ENCODE measurements around the gene ZFPM1. TPM values are rescaled to one million over a fixed set of nuclear protein-coding genes. Genes with fewer than 3 reads are reported as not detected.

The ZFPM1 gene
- total RNA-seq, 1 experiment from 2014 or later = 0.75 TPM

DNA sequence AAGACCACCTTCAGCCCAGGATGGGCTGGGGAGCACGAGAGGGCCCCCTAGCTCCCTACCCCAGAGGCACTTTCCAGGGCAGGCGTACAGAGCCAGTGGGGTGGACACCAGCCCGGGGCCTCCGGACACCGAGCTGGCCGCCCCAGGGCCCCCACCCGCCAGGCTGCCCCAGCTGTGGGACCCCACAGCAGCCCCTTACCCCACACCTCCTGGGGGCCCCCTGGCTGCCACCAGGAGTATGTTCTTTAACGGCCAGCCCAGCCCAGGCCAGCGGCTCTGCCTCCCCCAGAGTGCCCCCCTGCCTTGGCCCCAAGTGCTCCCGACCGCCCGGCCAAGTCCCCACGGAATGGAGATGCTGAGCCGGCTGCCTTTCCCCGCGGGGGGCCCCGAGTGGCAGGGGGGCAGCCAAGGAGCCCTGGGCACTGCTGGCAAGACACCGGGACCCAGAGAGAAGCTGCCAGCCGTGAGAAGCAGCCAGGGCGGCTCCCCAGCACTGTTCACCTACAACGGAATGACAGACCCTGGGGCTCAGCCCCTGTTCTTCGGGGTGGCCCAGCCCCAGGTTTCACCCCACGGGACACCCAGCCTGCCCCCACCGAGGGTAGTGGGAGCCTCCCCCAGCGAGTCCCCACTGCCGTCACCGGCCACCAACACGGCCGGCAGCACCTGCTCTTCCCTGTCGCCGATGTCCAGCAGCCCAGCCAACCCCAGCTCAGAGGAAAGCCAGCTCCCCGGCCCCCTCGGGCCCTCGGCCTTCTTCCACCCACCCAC lies 24.3 kb upstream of the ZFPM1 start:
- H2AFZ ChIP-seq (ENCODE audit: low read length) = no peak overlapping the region
- no peaks in the 10 kb centered on the region for H3K36me3 ChIP-seq (ENCODE audit: insufficient read depth, low read length)
- no peak overlapping the region for H3K27ac ChIP-seq (ENCODE audit: low read length)
- no peaks in the 10 kb centered on the region for H3K4me1 ChIP-seq (ENCODE audit: low read length)
- H3K79me2 ChIP-seq (ENCODE audit: low read length) = no peaks in the 10 kb centered on the region
- H3K4me3 ChIP-seq (ENCODE audit: low read length) = no peak overlapping the region
- no peak overlapping the region for H3K9ac ChIP-seq (ENCODE audit: low read length)
- no peak for DNase-seq
- no peaks in the 10 kb centered on the region for H3K9me3 ChIP-seq (ENCODE audit: low read length)
- H4K20me1 ChIP-seq (ENCODE audit: insufficient read depth, low read depth, low read length) = no peaks in the 10 kb centered on the region
- no peaks in the 10 kb centered on the region for H3K9me2 ChIP-seq (replicated peaks; ENCODE audit: insufficient read depth, low read length)
- no peak overlapping the region for H3K4me2 ChIP-seq (ENCODE audit: low read depth, low read length, poor library complexity, severe bottlenecking)
- no peaks in the 10 kb centered on the region for H3K27me3 ChIP-seq (ENCODE audit: low read length)

DNA sequence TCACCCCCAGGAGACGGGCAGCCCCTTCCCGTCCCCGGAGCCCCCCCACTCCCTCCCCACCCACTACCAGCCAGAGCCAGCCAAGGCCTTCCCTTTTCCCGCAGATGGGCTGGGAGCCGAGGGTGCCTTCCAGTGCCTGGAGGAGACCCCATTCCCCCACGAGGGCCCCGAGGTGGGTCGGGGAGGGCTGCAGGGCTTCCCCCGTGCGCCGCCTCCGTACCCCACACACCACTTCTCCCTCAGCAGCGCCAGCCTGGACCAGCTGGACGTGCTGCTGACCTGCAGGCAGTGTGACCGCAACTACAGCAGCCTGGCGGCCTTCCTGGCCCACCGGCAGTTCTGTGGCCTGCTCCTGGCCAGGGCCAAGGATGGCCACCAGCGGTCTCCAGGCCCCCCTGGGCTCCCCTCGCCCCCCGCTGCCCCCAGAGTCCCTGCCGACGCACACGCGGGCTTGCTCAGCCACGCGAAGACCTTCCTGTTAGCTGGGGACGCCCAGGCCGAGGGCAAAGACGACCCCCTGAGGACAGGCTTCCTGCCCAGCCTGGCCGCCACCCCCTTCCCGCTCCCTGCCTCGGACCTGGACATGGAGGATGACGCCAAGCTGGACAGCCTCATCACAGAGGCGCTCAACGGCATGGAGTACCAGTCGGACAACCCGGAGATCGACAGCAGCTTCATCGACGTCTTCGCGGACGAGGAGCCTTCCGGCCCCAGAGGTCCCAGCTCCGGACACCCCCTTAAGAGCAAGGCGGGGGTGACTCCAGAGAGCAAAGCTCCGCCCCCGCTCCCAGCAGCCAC lies 23.5 kb upstream of the ZFPM1 start:
- Histone ChIP-seq H4K20me1 (ENCODE audit: insufficient read depth, low read depth, low read length) (no peaks in the 10 kb centered on the region), H3K36me3 (ENCODE audit: insufficient read depth, low read length) (no peaks in the 10 kb centered on the region), H3K9me2 (replicated peaks; ENCODE audit: insufficient read depth, low read length) (no peaks in the 10 kb centered on the region), H3K9me3 (ENCODE audit: low read length) (no peaks in the 10 kb centered on the region), H3K4me1 (ENCODE audit: low read length) (no peaks in the 10 kb centered on the region), H2AFZ (ENCODE audit: low read length) (no peak overlapping the region), H3K79me2 (ENCODE audit: low read length) (no peaks in the 10 kb centered on the region), H3K27ac (ENCODE audit: low read length) (no peak overlapping the region), H3K27me3 (ENCODE audit: low read length) (no peaks in the 10 kb centered on the region), H3K9ac (ENCODE audit: low read length) (no peak overlapping the region), H3K4me2 (ENCODE audit: low read depth, low read length, poor library complexity, severe bottlenecking) (no peak overlapping the region), H3K4me3 (ENCODE audit: low read length) (no peak overlapping the region)
- no peak for DNase-seq

DNA sequence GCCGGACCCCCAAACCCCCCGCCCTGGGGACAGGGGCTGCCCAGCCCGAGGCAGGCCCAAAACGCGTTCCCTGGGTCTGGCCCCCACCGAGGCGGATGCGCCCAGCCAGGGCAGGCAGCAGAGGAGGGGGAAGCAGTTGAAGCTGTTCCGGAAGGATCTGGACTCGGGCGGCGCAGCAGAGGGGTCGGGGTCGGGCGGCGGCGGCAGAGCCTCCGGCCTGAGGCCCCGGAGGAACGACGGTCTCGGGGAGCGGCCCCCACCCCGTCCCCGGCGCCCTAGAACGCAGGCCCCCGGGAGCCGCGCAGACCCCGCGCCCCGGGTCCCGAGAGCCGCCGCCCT lies 22.9 kb upstream of the ZFPM1 start:
- Histone ChIP-seq H3K27ac (ENCODE audit: low read length) (no peak overlapping the region), H3K4me3 (ENCODE audit: low read length) (no peak overlapping the region), H3K36me3 (ENCODE audit: insufficient read depth, low read length) (no peaks in the 10 kb centered on the region), H3K27me3 (ENCODE audit: low read length) (no peaks in the 10 kb centered on the region), H4K20me1 (ENCODE audit: insufficient read depth, low read depth, low read length) (no peaks in the 10 kb centered on the region), H3K9ac (ENCODE audit: low read length) (no peak overlapping the region), H3K9me2 (replicated peaks; ENCODE audit: insufficient read depth, low read length) (no peaks in the 10 kb centered on the region), H3K4me1 (ENCODE audit: low read length) (no peaks in the 10 kb centered on the region), H3K4me2 (ENCODE audit: low read depth, low read length, poor library complexity, severe bottlenecking) (no peak overlapping the region), H2AFZ (ENCODE audit: low read length) (no peak overlapping the region), H3K79me2 (ENCODE audit: low read length) (no peaks in the 10 kb centered on the region), H3K9me3 (ENCODE audit: low read length) (no peaks in the 10 kb centered on the region)
- no peak for DNase-seq

DNA sequence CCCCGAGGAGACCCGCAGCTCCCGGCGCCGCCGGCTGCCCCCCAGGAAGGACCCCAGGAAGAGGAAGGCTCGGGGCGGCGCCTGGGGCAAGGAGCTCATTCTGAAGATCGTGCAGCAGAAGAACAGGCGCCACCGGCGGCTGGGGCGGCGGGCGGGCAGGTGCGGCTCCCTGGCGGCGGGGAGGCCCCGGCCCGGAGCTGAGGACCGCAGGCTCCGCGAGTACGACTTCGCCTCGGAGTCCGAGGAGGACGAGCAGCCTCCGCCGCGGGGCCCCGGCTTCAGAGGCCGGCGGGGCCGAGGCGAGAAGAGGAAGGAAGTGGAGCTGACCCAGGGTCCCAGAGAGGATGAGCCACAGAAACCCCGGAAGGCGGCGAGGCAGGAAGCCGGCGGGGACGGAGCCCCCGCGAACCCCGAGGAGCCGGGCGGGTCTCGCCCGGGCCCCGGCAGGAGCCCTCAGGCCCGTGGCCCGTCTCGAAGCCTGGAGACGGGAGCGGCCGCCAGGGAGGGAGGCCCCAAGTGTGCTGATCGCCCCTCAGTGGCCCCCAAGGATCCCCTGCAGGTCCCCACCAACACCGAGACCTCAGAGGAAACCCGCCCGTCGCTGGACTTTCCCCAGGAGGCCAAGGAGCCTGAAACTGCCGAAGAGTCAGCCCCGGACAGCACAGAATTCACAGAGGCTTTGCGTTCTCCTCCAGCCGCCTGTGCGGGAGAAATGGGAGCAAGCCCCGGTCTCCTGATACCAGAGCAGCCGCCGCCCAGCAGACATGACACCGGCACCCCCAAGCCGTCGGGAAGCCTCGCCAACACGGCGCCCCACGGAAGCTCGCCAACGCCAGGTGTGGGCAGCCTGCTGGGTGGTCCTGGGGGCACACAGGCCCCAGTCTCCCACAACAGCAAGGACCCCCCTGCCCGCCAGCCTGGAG lies 22.3 kb upstream of the ZFPM1 start:
- Histone ChIP-seq H3K36me3 (ENCODE audit: insufficient read depth, low read length) (no peaks in the 10 kb centered on the region), H3K27ac (ENCODE audit: low read length) (no peak overlapping the region), H3K27me3 (ENCODE audit: low read length) (no peaks in the 10 kb centered on the region), H3K79me2 (ENCODE audit: low read length) (no peaks in the 10 kb centered on the region), H3K9ac (ENCODE audit: low read length) (no peak overlapping the region), H3K4me1 (ENCODE audit: low read length) (no peaks in the 10 kb centered on the region), H2AFZ (ENCODE audit: low read length) (no peak overlapping the region), H4K20me1 (ENCODE audit: insufficient read depth, low read depth, low read length) (no peaks in the 10 kb centered on the region), H3K9me2 (replicated peaks; ENCODE audit: insufficient read depth, low read length) (no peaks in the 10 kb centered on the region), H3K4me3 (ENCODE audit: low read length) (no peak overlapping the region), H3K9me3 (ENCODE audit: low read length) (no peaks in the 10 kb centered on the region), H3K4me2 (ENCODE audit: low read depth, low read length, poor library complexity, severe bottlenecking) (no peak overlapping the region)
- DNase-seq = no peak

DNA sequence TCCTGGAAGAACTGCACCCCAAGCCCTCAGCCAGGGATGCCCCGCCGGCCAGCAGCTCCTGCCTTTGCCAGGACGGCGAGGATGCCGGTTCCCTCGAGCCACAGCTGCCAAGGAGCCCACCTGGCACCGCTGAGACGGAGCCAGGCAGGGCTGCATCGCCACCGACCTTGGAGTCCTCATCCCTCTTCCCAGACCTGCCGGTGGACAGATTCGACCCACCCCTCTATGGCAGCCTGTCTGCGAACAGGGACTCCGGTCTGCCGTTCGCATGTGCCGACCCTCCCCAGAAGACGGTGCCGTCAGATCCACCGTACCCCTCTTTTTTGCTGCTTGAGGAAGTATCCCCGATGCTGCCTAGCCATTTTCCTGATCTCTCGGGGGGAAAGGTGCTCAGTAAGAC lies 21.4 kb upstream of the ZFPM1 start:
- Histone ChIP-seq H3K27ac (ENCODE audit: low read length) (no peak overlapping the region), H4K20me1 (ENCODE audit: insufficient read depth, low read depth, low read length) (no peaks in the 10 kb centered on the region), H3K79me2 (ENCODE audit: low read length) (no peaks in the 10 kb centered on the region), H3K9me2 (replicated peaks; ENCODE audit: insufficient read depth, low read length) (no peaks in the 10 kb centered on the region), H3K4me1 (ENCODE audit: low read length) (no peaks in the 10 kb centered on the region), H3K27me3 (ENCODE audit: low read length) (no peaks in the 10 kb centered on the region), H3K9ac (ENCODE audit: low read length) (no peak overlapping the region), H3K9me3 (ENCODE audit: low read length) (no peaks in the 10 kb centered on the region), H3K4me3 (ENCODE audit: low read length) (no peak overlapping the region), H2AFZ (ENCODE audit: low read length) (no peak overlapping the region), H3K36me3 (ENCODE audit: insufficient read depth, low read length) (no peaks in the 10 kb centered on the region), H3K4me2 (ENCODE audit: low read depth, low read length, poor library complexity, severe bottlenecking) (no peak overlapping the region)
- no peak for DNase-seq

DNA sequence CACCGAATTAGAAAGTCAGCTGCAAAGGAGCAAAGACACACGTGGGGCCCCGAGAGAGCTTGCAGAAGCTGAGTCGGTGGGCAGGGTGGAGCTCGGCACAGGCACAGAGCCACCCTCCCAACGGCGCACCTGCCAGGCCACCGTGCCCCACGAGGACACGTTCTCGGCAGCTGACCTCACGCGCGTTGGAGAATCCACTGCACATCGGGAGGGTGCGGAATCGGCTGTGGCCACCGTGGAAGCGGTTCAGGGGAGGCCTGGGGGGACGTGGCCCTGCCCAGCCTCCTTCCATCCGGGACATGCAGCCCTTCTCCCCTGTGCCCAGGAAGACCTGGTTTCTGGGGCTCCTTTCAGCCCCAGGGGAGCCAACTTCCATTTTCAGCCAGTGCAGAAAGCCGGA lies 20.9 kb upstream of the ZFPM1 start:
- H3K36me3 ChIP-seq (ENCODE audit: insufficient read depth, low read length) = no peaks in the 10 kb centered on the region
- H3K79me2 ChIP-seq (ENCODE audit: low read length) = no peaks in the 10 kb centered on the region
- no peaks in the 10 kb centered on the region for H3K27me3 ChIP-seq (ENCODE audit: low read length)
- no peaks in the 10 kb centered on the region for H3K9me3 ChIP-seq (ENCODE audit: low read length)
- no peak overlapping the region for H3K4me3 ChIP-seq (ENCODE audit: low read length)
- no peaks in the 10 kb centered on the region for H4K20me1 ChIP-seq (ENCODE audit: insufficient read depth, low read depth, low read length)
- no peak overlapping the region for H2AFZ ChIP-seq (ENCODE audit: low read length)
- H3K9me2 ChIP-seq (replicated peaks; ENCODE audit: insufficient read depth, low read length) = no peaks in the 10 kb centered on the region
- no peak for DNase-seq
- no peak overlapping the region for H3K9ac ChIP-seq (ENCODE audit: low read length)
- H3K4me2 ChIP-seq (ENCODE audit: low read depth, low read length, poor library complexity, severe bottlenecking) = no peak overlapping the region
- no peak overlapping the region for H3K27ac ChIP-seq (ENCODE audit: low read length)
- no peaks in the 10 kb centered on the region for H3K4me1 ChIP-seq (ENCODE audit: low read length)

DNA sequence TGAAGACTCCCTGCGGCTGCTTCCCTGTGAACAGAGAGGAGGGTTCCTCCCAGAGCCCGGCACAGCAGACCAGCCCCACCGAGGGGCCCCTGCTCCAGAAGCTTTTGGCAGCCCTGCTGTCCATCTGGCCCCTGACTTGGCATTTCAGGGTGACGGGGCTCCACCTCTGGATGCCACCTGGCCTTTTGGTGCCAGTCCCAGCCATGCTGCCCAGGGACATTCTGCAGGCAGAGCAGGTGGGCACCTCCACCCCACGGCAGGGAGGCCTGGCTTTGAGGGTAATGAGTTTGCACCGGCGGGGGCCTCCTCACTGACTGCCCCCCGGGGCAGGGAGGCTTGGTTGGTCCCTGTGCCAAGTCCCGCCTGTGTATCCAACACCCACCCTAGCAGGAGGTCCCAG lies 20.3 kb upstream of the ZFPM1 start:
- Histone ChIP-seq H3K4me2 (ENCODE audit: low read depth, low read length, poor library complexity, severe bottlenecking) (no peak overlapping the region), H3K9me2 (replicated peaks; ENCODE audit: insufficient read depth, low read length) (no peaks in the 10 kb centered on the region), H3K27me3 (ENCODE audit: low read length) (no peaks in the 10 kb centered on the region), H2AFZ (ENCODE audit: low read length) (no peak overlapping the region), H4K20me1 (ENCODE audit: insufficient read depth, low read depth, low read length) (no peaks in the 10 kb centered on the region), H3K79me2 (ENCODE audit: low read length) (no peaks in the 10 kb centered on the region), H3K4me1 (ENCODE audit: low read length) (no peaks in the 10 kb centered on the region), H3K9ac (ENCODE audit: low read length) (no peak overlapping the region), H3K4me3 (ENCODE audit: low read length) (no peak overlapping the region), H3K27ac (ENCODE audit: low read length) (no peak overlapping the region), H3K9me3 (ENCODE audit: low read length) (no peaks in the 10 kb centered on the region), H3K36me3 (ENCODE audit: insufficient read depth, low read length) (no peaks in the 10 kb centered on the region)
- DNase-seq = no peak

Data from Karpas-422 (cell line).